ENCODE data around the gene SLC36A4. TPM values are rescaled to one million over a fixed set of nuclear protein-coding genes. Genes with fewer than 3 reads are reported as not detected.

The SLC36A4 gene
- total RNA-seq, 1 experiment from 2014 or later = 21.1 TPM

GRCh38 chr11:93169143-93169542 is 28.6 kb downstream of the SLC36A4 start:
- Histone ChIP-seq H3K9me2 (ENCODE audit: insufficient read depth) (no peaks in the 10 kb centered on the region), H3K36me3 (ENCODE audit: control insufficient read depth in 1 of 2, insufficient read depth in 2 of 2, low read length in 2 of 2) (0 out of 4 replicates have a peak, but pooled peaks cover 0 to 2% of the 10 kb centered on the region in 2 experiments), H4K20me1 (ENCODE audit: insufficient read depth) (no peaks in the 10 kb centered on the region), H3K79me2 (ENCODE audit: insufficient read depth, low read length) (no peaks in the 10 kb centered on the region), H3K27me3 (ENCODE audit: insufficient read depth, low read length) (no peaks in the 10 kb centered on the region), H3K9me3 (ENCODE audit: control insufficient read depth in 1 of 2, insufficient read depth in 1 of 2, low read depth in 1 of 2, low read length in 2 of 2) (no peaks in the 10 kb centered on the region), H3K27ac (ENCODE audit: low read depth, low read length) (no peak overlapping the region), H3K4me2 (ENCODE audit: low read length) (no peak overlapping the region), H2AFZ (ENCODE audit: low read depth, low read length, poor library complexity, severe bottlenecking) (no peak overlapping the region), H3K9ac (ENCODE audit: low read length) (no peak overlapping the region), H3K4me1 (ENCODE audit: control insufficient read depth in 1 of 2, insufficient read depth in 2 of 2, low read length in 2 of 2) (no peaks in the 10 kb centered on the region), H3K4me3 (replicated peaks in 1 of 2; ENCODE audit: low read depth in 1 of 2, low read length in 2 of 2) (no peak overlapping the region)
- ATAC-seq (no peak), DNase-seq (ENCODE audit: low read depth, low spot score) (no peak)
- ChIA-PET POLR2A (no interaction called here), RAD21 (ENCODE audit: low non-redundant PET in 1 of 2, low total read pairs in 2 of 2, uncharacterized antibody in 2 of 2, unreplicated experiment in 2 of 2) (no interaction called here), CTCF (interaction anchor here (1.4 to 2.7 kb wide), 2 partner anchors 12 to 227 kb away, joined by 3 to 9 read pairs; no protein-coding TSS in a partner anchor)
- intact Hi-C loops (cut with micrococcal nuclease) = no loop called here
- BruUV-seq (replicated peaks) = no TSS peak
- TF ChIP-seq YY1 (IDR thresholded peaks at IDR 0.05; ENCODE audit: extremely low read depth, insufficient replicate concordance, low read depth, low read length) = no peak
- no peak for TF ChIP-seq CTCF (IDR thresholded peaks at IDR 0.05 in 2 of 3, conservative IDR thresholded peaks at IDR 0.05 in 1 of 3; ENCODE audit: borderline replicate concordance in 1 of 3, insufficient read depth in 1 of 3, low read depth in 2 of 3, low read length in 2 of 3)
- TF ChIP-seq REST (IDR thresholded peaks at IDR 0.05; ENCODE audit: low read depth) = no peak
- TF ChIP-seq FOSL1 (IDR thresholded peaks at IDR 0.05; ENCODE audit: low read depth) = no peak
- TF ChIP-seq CEBPB (IDR thresholded peaks at IDR 0.05; ENCODE audit: low read depth) = no peak
- TF ChIP-seq POLR2AphosphoS5 (IDR thresholded peaks at IDR 0.05; ENCODE audit: low read depth, low read length) = no peak
- no peak for TF ChIP-seq RAD21 (IDR thresholded peaks at IDR 0.05; ENCODE audit: low read depth)
- TF ChIP-seq EZH2phosphoT487 (IDR thresholded peaks at IDR 0.05; ENCODE audit: borderline replicate concordance) = no peak
- TF ChIP-seq MAX (IDR thresholded peaks at IDR 0.05) = no peak
- TF ChIP-seq ZFX (IDR thresholded peaks at IDR 0.05) = no peak
- no peak for TF ChIP-seq JUND (IDR thresholded peaks at IDR 0.05)
- TF ChIP-seq EZH2 (IDR thresholded peaks at IDR 0.05) = no peak
- no peak for TF ChIP-seq POLR2A (IDR thresholded peaks at IDR 0.05; ENCODE audit: borderline replicate concordance, extremely low read depth, insufficient read depth, insufficient read length)
- no peak for TF ChIP-seq TCF7L2 (IDR thresholded peaks at IDR 0.05; ENCODE audit: borderline replicate concordance, extremely low read depth, insufficient read depth, insufficient read length)
- no peak for TF ChIP-seq SRF (IDR thresholded peaks at IDR 0.05; ENCODE audit: low read depth)
